Left cardiac atrium (tissue), 4 donors: Measurements from ENCODE around the gene TYMP. TPM values are rescaled to one million over a fixed set of nuclear protein-coding genes. Genes with fewer than 3 reads are reported as not detected.

Source experiments
- ATAC-seq, 2 donors: fragments of 200-7000 bp; cut with Tn5 transposase; one replicate each; pipeline ENCODE4 v1.9.1; 2020; ENCODE audit warnings: mild to moderate bottlenecking in 2 of 2, moderate library complexity in 2 of 2
- DNase-seq: peaks from one replicate; pipeline ENCODE4 v3.0.0-alpha.2; 2020
- intact Hi-C, 2 donors: fragments of 100-400 bp; cut with DNase I; formaldehyde crosslinking; loops; one replicate each; pipeline versions ENCODE4 v1.14.1 to v1.15.1; 2022 to 2023
- total RNA-seq, 2 donors: library from RNA; stranded (reverse); fragmentation: NEBNext Ultra II Directional; extraction: Animal tissue kit (Norgen Biotek cat#: 25700); gene quantifications; one replicate each; pipeline ENCODE4 v1.2.1, GENCODE V29; 2021
- donor health status: DM: no; HTN: yes; CAD: no.
- donor health status: DM: no; HTN: yes; CAD: no; lungs with severe emphysema.
- donor health status: DM: yes; HTN: yes; CAD: no.
- donor health status: Dilated cardiomyopathy.

Gene TYMP
- total RNA-seq, 2 donors from 2014 or later = 27.9 to 67.1 TPM

- intact Hi-C loops = loop anchor here in 1 of 2 donors (10.0 kb wide), 1 partner anchor 256 kb away; the partner anchor contains the start of gene TUBGCP6
- no peak for DNase-seq
Measured at GRCh38 chr22:50500452-50500851, 29.4 kb downstream of the TYMP start.

GRCh38 chr22:50498322-50498890 is 31.4 kb downstream of the TYMP start:
- intact Hi-C loops = no loop called here
- ATAC-seq = peak; percentile 72 to 85
- peak; percentile 63 for DNase-seq

More at GRCh38 chr22:50500452-50500851, 29.4 kb downstream of the TYMP start:
- no peak for ATAC-seq

GRCh38 chr22:50497093-50497492 is 32.7 kb downstream of the TYMP start:
- intact Hi-C loops = no loop called here
- no peak for DNase-seq
- no peak for ATAC-seq

GRCh38 chr22:50490531-50491308 is 39.1 kb downstream of the TYMP start:
- ATAC-seq (no peak), DNase-seq (no peak)
- intact Hi-C loops = no loop called here

DNA sequence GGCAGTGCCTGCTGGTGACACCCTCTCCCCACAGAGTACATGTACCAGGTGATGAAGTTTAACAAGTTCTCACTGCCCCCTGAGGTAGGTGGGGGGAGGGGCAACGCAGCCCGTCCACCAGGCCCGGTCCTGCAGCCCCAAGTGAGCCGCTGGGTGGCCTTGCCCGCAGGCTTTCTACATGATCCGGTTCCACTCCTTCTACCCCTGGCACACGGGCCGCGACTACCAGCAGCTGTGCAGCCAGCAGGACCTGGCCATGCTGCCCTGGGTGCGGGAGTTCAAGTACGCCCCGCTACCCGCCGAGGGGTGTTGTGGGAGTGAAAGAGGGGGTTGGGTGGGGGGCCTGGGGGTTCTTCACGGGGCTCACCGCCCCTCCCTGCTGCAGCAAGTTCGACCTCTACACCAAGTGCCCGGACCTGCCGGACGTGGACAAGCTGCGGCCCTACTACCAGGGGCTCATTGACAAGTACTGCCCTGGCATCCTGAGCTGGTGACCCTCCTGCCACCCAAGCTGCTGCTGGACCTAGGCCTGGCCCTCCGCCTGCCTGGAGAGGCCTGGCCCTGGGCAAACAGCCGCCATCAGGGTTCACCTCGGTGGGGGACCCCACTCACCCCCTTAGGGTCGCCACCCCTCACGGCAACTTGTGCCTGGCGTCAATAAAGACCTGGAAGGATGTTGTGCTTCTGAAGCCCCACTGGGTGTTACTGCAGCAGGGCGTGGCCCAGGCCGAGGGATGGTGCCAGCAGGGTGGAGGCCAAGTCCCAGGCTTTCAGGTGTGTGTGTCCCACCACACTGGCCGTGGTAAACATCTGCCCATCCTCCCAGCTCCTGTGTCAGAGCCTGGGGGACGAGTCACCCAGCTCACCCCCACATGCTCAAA is 40.2 kb downstream of the TYMP start:
- intact Hi-C loops = no loop called here
- no peak for ATAC-seq
- DNase-seq = no peak

DNA sequence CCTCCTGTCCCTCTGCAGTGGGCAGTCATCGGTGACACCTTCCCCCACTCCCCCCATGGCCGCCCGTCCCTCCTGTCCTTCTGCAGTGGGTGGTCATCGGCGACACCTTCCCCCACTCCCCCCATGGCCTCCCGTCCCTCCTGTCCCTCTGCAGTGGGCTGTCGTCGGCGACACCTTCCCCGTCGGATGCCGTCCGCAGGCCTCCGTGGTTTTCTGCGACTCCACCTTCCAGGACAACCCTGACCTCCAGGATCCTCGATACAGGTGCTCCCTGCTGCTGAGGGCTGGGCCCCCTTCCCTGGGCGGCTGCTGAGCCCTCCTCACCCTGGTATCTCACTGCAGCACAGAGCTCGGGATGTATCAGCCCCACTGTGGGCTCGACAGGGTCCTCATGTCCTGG is 40.9 kb downstream of the TYMP start:
- intact Hi-C loops = no loop called here
- ATAC-seq (no peak), DNase-seq (no peak)

GRCh38 chr22:50488006-50488677 is 41.7 kb downstream of the TYMP start:
- no peak for ATAC-seq
- intact Hi-C loops = no loop called here

DNA sequence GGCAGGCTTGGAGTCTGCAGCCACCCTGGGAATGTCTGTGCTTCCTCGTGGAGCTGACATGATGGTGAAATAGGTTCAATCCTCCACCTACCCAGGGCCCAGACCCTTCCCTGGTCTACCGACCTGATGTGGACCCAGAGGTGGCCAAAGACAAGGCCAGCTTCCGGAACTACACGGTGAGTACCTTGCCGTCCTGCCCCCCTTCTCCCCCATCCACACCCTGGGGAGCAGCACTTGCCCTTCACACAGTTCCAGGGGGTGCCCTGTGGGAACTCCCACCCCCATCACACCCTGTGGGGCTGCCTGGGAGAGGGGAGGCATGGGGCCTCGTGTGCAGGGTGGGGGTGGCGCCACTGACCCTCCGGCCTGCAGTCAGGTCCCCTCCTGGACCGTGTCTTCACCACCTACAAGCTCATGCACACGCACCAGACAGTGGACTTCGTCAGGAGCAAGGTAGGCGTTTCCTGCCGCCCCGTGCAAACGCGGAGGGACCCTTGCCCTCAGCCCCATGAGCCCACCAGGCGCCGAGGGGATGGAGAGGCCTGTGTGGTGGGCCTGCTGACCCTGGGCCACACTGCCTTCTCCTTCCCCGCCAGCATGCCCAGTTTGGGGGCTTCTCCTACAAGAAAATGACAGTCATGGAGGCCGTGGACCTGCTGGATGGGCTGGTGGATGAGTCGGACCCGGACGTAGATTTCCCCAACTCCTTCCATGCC is 42.4 kb downstream of the TYMP start:
- DNase-seq = no peak
- no peak for ATAC-seq

More at GRCh38 chr22:50488006-50488677, 41.7 kb downstream of the TYMP start:
- DNase-seq = no peak

GRCh38 chr22:50486561-50487289 is 43.1 kb downstream of the TYMP start, which contains the start of gene MIOX:
Gene MIOX (plus strand): TSS chr22:50486859. CDS start chr22:50486898, 39 bp downstream.
- ATAC-seq (no peak), DNase-seq (no peak)
- intact Hi-C loops = no loop called here

More for the DNA sequence above, 42.4 kb downstream of the TYMP start:
- intact Hi-C loops = no loop called here

GRCh38 chr22:50485221-50486131 is 44.3 kb downstream of the TYMP start:
- intact Hi-C loops = no loop called here
- ATAC-seq (no peak), DNase-seq (no peak)

- ATAC-seq (no peak), DNase-seq (no peak)
- intact Hi-C loops = no loop called here
Measured at GRCh38 chr22:50483977-50484853, 45.6 kb downstream of the TYMP start.

- ATAC-seq (no peak), DNase-seq (no peak)
- intact Hi-C loops = no loop called here
Measured at GRCh38 chr22:50483556-50483955, 46.3 kb downstream of the TYMP start.

DNA sequence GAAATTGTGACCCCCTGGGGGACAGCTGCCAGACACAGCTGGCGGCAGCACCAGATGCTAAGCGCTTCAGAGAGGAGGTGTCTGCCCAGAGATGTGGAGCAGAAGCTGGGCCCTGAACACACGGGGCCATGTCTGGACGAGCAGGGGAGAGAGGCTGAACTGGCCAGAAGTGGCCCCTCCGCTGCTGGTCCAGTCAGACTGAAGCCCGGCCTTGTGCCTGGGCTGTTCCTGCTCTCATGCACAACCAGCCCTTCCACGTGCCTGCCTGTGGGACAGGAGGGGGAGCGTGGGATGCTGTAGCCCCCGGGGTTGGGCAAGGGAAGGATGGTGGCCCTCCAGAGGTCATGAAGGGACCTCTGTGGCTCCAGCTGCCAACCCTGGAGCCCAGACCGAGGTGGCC is 46.7 kb downstream of the TYMP start:
- no peak for DNase-seq
- intact Hi-C loops = no loop called here

GRCh38 chr22:50482107-50483074 is 47.4 kb downstream of the TYMP start:
- intact Hi-C loops = no loop called here
- DNase-seq = no peak

More for the DNA sequence above, 46.7 kb downstream of the TYMP start:
- ATAC-seq = no peak

More at GRCh38 chr22:50482107-50483074, 47.4 kb downstream of the TYMP start:
- ATAC-seq = no peak
